Activated CD8-positive, alpha-beta memory T cell treated with anti-CD3 and anti-CD28 coated beads, Interleukin-2, amount 10 ng/mL, durations not matched to agents 7 days and 5 days (primary cell): ENCODE data around the gene PHLDB3. TPM values are rescaled to one million over a fixed set of nuclear protein-coding genes. Genes with fewer than 3 reads are reported as not detected.

Experiments
- ATAC-seq: fragments of 150-1000 bp; cut with Tn5 transposase; one replicate; pipeline ENCODE4 v1.10.0; 2021; ENCODE audit warnings: moderate library complexity
- CTCF ChIA-PET: fragments of 350-600 bp; sonication (Branson Sonifier 250); formaldehyde crosslinking; loops from one replicate; lab custom pipeline; 2021; ENCODE audit warnings: antibody characterized with exemption; lab: Charles Lee
- DNase-seq: peaks from one replicate; pipeline ENCODE4 v3.0.0-alpha.2; 2020
- H3K27ac Mint-ChIP-seq: one replicate; pipeline ENCODE4 v1.8.0; 2021; ENCODE audit warnings: mild to moderate bottlenecking, mixed read lengths
- H3K27me3 Mint-ChIP-seq: one replicate; pipeline ENCODE4 v1.8.0; 2021; ENCODE audit warnings: mixed read lengths
- H3K36me3 Mint-ChIP-seq: one replicate; pipeline ENCODE4 v1.8.0; 2021; ENCODE audit warnings: mild to moderate bottlenecking, mixed read lengths
- H3K4me1 Mint-ChIP-seq: one replicate; pipeline ENCODE4 v1.8.0; 2021; ENCODE audit warnings: mixed read lengths
- H3K4me3 Mint-ChIP-seq: one replicate; pipeline ENCODE4 v1.8.0; 2021; ENCODE audit warnings: mild to moderate bottlenecking, moderate library complexity, mixed read lengths
- H3K9me3 Mint-ChIP-seq: one replicate; pipeline ENCODE4 v1.8.0; 2022; ENCODE audit warnings: low read depth, mixed read lengths
- total RNA-seq, 2 experiments: library from RNA; stranded (reverse); gene quantifications; one replicate each; pipeline ENCODE4 v1.2.3, GENCODE V29; 2021

Gene PHLDB3
- total RNA-seq, 2 experiments from 2014 or later, result 11.0 to 11.2 TPM

- no peak for ATAC-seq
- CTCF ChIA-PET, result no interaction called here
- Mint-ChIP-seq H3K9me3 (peaks cover 5% of the 10 kb centered on the region), H3K27ac (no peak overlapping the region), H3K4me3 (no peak overlapping the region), H3K27me3 (no peaks in the 10 kb centered on the region), H3K4me1 (no peaks in the 10 kb centered on the region), H3K36me3 (peaks cover 44% of the 10 kb centered on the region)
- no peak for DNase-seq
Observed at GRCh38 chr19:43540381-43540780, 35.8 kb upstream of the PHLDB3 start.

- H3K27ac Mint-ChIP-seq, result no peak overlapping the region
- CTCF ChIA-PET, result interaction anchor here (8.4 to 8.7 kb wide), 2 partner anchors 17 to 57 kb away, joined by 74 to 87 read pairs; partner anchors contain the start of genes IRGQ and ZNF576
- H3K4me1 Mint-ChIP-seq, result peaks cover 3% of the 10 kb centered on the region
- no peak overlapping the region for H3K4me3 Mint-ChIP-seq
- DNase-seq (no peak), ATAC-seq (no peak)
- H3K27me3 Mint-ChIP-seq, result no peaks in the 10 kb centered on the region
- H3K36me3 Mint-ChIP-seq, result peaks cover 44% of the 10 kb centered on the region
- H3K9me3 Mint-ChIP-seq, result peaks cover 5% of the 10 kb centered on the region
Observed at GRCh38 chr19:43538922-43539321, 34.4 kb upstream of the PHLDB3 start.

GRCh38 chr19:43534816-43535761 is 30.5 kb upstream of the PHLDB3 start:
- CTCF ChIA-PET, result interaction anchor here (0.8 to 8.7 kb wide), 11 partner anchors 10 to 96 kb away, joined by 3 to 87 read pairs (median 5); partner anchors contain the start of genes IRGQ and ZNF576
- peaks cover 5% of the 10 kb centered on the region for H3K9me3 Mint-ChIP-seq
- H3K4me3 Mint-ChIP-seq, result no peak overlapping the region
- peaks cover 24% of the 10 kb centered on the region for H3K36me3 Mint-ChIP-seq
- peaks cover 17% of the 10 kb centered on the region for H3K4me1 Mint-ChIP-seq
- no peak overlapping the region for H3K27ac Mint-ChIP-seq
- ATAC-seq, result no peak
- no peaks in the 10 kb centered on the region for H3K27me3 Mint-ChIP-seq
- peak; percentile 51 for DNase-seq

GRCh38 chr19:43534305-43534815 is 29.8 kb upstream of the PHLDB3 start:
- H3K9me3 Mint-ChIP-seq, result peaks cover 5% of the 10 kb centered on the region
- CTCF ChIA-PET, result interaction anchor here (0.8 to 8.7 kb wide), 8 partner anchors 10 to 95 kb away, joined by 5 to 87 read pairs (median 6); partner anchors contain the start of genes IRGQ and ZNF576

GRCh38 chr19:43533546-43534304 is 29.2 kb upstream of the PHLDB3 start:
- ATAC-seq (peak; percentile 78), DNase-seq (peak; percentile 99)
- Mint-ChIP-seq H3K27ac (peak overlapping the region; percentile 98), H3K4me3 (peak overlapping the region; percentile 94), H3K36me3 (peaks cover 13% of the 10 kb centered on the region), H3K9me3 (peaks cover 2% of the 10 kb centered on the region), H3K4me1 (peaks cover 17% of the 10 kb centered on the region), H3K27me3 (no peaks in the 10 kb centered on the region)
- CTCF ChIA-PET, result interaction anchor here (0.8 to 8.7 kb wide), 9 partner anchors 10 to 101 kb away, joined by 3 to 87 read pairs (median 5); partner anchors contain the start of genes IRGQ and ZNF576

More at GRCh38 chr19:43534305-43534815, 29.8 kb upstream of the PHLDB3 start:
- H3K4me3 Mint-ChIP-seq, result peak overlapping the region; percentile 94
- H3K4me1 Mint-ChIP-seq, result peaks cover 17% of the 10 kb centered on the region
- DNase-seq (no peak), ATAC-seq (no peak)
- peak overlapping the region; percentile 98 for H3K27ac Mint-ChIP-seq
- H3K27me3 Mint-ChIP-seq, result no peaks in the 10 kb centered on the region
- peaks cover 19% of the 10 kb centered on the region for H3K36me3 Mint-ChIP-seq

- Mint-ChIP-seq H3K4me1 (peaks cover 19% of the 10 kb centered on the region), H3K36me3 (peaks cover 7% of the 10 kb centered on the region), H3K4me3 (peak within 1 kb of the TSS; percentile 94), H3K9me3 (no peaks in the 10 kb centered on the region), H3K27ac (peak within 1 kb of the TSS; percentile 98), H3K27me3 (no peaks in the 10 kb centered on the region)
- ATAC-seq, result peak; percentile 67
- CTCF ChIA-PET, result interaction anchor here (0.7 to 8.7 kb wide), 10 partner anchors 9 to 100 kb away, joined by 3 to 87 read pairs (median 5); partner anchors contain the start of genes IRGQ, PINLYP, XRCC1 and ZNF576
- DNase-seq, result peak; percentile 93
Observed at GRCh38 chr19:43532962-43533545, 28.5 kb upstream of the PHLDB3 start, which contains the start of gene ZNF575. Gene ZNF575, plus strand, starts transcription at chr19:43533188. Its CDS starts 1,235 bp downstream, at chr19:43534423.

- peak; percentile 82 for DNase-seq
- ATAC-seq, result peak; percentile 29
- CTCF ChIA-PET, result interaction anchor here (0.7 to 8.7 kb wide), 10 partner anchors 9 to 100 kb away, joined by 3 to 87 read pairs (median 5); partner anchors contain the start of genes IRGQ, PINLYP, XRCC1 and ZNF576
- Mint-ChIP-seq H3K4me3 (peak overlapping the region; percentile 94), H3K36me3 (peaks cover 6% of the 10 kb centered on the region), H3K27me3 (no peaks in the 10 kb centered on the region), H3K9me3 (no peaks in the 10 kb centered on the region), H3K4me1 (peaks cover 23% of the 10 kb centered on the region), H3K27ac (peak overlapping the region; percentile 98)
Observed at GRCh38 chr19:43532571-43532961, 28.0 kb upstream of the PHLDB3 start.

- Mint-ChIP-seq H3K27me3 (no peaks in the 10 kb centered on the region), H3K36me3 (peaks cover 4% of the 10 kb centered on the region), H3K4me3 (peak overlapping the region; percentile 46), H3K4me1 (peaks cover 31% of the 10 kb centered on the region), H3K27ac (peak overlapping the region; percentile 46), H3K9me3 (no peaks in the 10 kb centered on the region)
- ATAC-seq (no peak), DNase-seq (no peak)
- CTCF ChIA-PET, result interaction anchor here (0.8 to 13.4 kb wide), 10 partner anchors 9 to 99 kb away, joined by 3 to 111 read pairs (median 4); partner anchors contain the start of genes IRGQ and ZNF576
Observed at GRCh38 chr19:43527860-43528622, 23.5 kb upstream of the PHLDB3 start.

- ATAC-seq, result peak; percentile 96
- peaks cover 24% of the 10 kb centered on the region for H3K4me1 Mint-ChIP-seq
- peaks cover 6% of the 10 kb centered on the region for H3K36me3 Mint-ChIP-seq
- CTCF ChIA-PET, result interaction anchor here (1.0 to 13.4 kb wide), 8 partner anchors 8 to 98 kb away, joined by 3 to 274 read pairs (median 6); partner anchors contain the start of genes IRGQ and ZNF576
- H3K27ac Mint-ChIP-seq, result peak within 1 kb of the TSS; percentile 93
- H3K4me3 Mint-ChIP-seq, result peak within 1 kb of the TSS; percentile 89
- DNase-seq, result peak; percentile 88
- H3K27me3 Mint-ChIP-seq, result no peaks in the 10 kb centered on the region
- H3K9me3 Mint-ChIP-seq, result no peaks in the 10 kb centered on the region
Observed at GRCh38 chr19:43526884-43527859, 22.6 kb upstream of the PHLDB3 start, which contains the start of gene ETHE1. Gene ETHE1, minus strand, starts transcription at chr19:43527201. Its CDS starts 24 bp downstream, at chr19:43527177.

GRCh38 chr19:43525836-43526771 is 21.6 kb upstream of the PHLDB3 start:
- Mint-ChIP-seq H3K36me3 (peaks cover 8% of the 10 kb centered on the region), H3K27ac (peak overlapping the region; percentile 80), H3K9me3 (no peaks in the 10 kb centered on the region), H3K4me1 (peaks cover 21% of the 10 kb centered on the region), H3K27me3 (no peaks in the 10 kb centered on the region), H3K4me3 (peak overlapping the region; percentile 89)
- CTCF ChIA-PET, result interaction anchor here (1.0 to 13.4 kb wide), 4 partner anchors 29 to 240 kb away, joined by 3 to 274 read pairs (median 62); partner anchors contain the start of genes IRGQ and ZNF576
- ATAC-seq (peak; percentile 8), DNase-seq (peak; percentile 50)
